ENCODE measurements around the gene FSHR.

GRCh38 chr2:49152824-49153223, 1.5 kb downstream of the FSHR start:
- no peak for TF ChIP-seq EZH2 (IDR thresholded peaks at IDR 0.05)
- TF ChIP-seq POLR2AphosphoS5 (IDR thresholded peaks at IDR 0.05; ENCODE audit: borderline replicate concordance, low read depth, low read length) = no peak

Measured in SK-N-MC (cell line).